ENCODE results near the gene LRMDA.

DNA sequence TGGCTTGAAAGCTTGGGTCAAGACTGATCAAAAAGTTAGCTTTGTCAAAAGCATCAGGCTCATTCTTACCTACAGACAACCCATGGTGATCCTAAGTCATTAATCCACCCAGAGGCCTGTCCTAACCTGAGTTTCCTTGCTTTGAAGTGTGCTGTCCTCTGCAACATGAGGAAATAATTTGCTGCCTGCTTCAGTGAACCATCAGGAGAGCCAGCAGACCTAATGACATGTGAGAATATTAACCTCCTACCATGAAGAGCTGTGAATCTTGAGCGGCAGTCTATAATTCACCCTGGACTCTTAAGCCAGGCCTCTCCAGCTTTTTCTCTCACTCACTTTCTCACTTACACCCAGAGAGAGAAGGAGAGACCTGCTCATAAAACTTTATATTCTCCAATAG lies 590.0 kb downstream of the LRMDA start:
- TF ChIP-seq YY1 (IDR thresholded peaks at IDR 0.05; ENCODE audit: low read depth) (no peak), EP300 (IDR thresholded peaks at IDR 0.05; ENCODE audit: borderline replicate concordance) (no peak), TAF1 (IDR thresholded peaks at IDR 0.05; ENCODE audit: low read depth) (no peak), CEBPB (IDR thresholded peaks at IDR 0.05) (no peak), TCF12 (IDR thresholded peaks at IDR 0.05; ENCODE audit: low read depth) (no peak), RAD21 (IDR thresholded peaks at IDR 0.05; ENCODE audit: low read depth) (no peak)
- TF ChIP-seq, protein P1, sequence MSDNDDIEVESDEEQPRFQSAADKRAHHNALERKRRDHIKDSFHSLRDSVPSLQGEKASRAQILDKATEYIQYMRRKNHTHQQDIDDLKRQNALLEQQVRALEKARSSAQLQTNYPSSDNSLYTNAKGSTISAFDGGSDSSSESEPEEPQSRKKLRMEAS (IDR thresholded peaks at IDR 0.05) = no peak
- TF ChIP-seq, protein P2, sequence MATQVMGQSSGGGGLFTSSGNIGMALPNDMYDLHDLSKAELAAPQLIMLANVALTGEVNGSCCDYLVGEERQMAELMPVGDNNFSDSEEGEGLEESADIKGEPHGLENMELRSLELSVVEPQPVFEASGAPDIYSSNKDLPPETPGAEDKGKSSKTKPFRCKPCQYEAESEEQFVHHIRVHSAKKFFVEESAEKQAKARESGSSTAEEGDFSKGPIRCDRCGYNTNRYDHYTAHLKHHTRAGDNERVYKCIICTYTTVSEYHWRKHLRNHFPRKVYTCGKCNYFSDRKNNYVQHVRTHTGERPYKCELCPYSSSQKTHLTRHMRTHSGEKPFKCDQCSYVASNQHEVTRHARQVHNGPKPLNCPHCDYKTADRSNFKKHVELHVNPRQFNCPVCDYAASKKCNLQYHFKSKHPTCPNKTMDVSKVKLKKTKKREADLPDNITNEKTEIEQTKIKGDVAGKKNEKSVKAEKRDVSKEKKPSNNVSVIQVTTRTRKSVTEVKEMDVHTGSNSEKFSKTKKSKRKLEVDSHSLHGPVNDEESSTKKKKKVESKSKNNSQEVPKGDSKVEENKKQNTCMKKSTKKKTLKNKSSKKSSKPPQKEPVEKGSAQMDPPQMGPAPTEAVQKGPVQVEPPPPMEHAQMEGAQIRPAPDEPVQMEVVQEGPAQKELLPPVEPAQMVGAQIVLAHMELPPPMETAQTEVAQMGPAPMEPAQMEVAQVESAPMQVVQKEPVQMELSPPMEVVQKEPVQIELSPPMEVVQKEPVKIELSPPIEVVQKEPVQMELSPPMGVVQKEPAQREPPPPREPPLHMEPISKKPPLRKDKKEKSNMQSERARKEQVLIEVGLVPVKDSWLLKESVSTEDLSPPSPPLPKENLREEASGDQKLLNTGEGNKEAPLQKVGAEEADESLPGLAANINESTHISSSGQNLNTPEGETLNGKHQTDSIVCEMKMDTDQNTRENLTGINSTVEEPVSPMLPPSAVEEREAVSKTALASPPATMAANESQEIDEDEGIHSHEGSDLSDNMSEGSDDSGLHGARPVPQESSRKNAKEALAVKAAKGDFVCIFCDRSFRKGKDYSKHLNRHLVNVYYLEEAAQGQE (IDR thresholded peaks at IDR 0.05; ENCODE audit: low read depth) = no peak
- TF ChIP-seq, protein P3, sequence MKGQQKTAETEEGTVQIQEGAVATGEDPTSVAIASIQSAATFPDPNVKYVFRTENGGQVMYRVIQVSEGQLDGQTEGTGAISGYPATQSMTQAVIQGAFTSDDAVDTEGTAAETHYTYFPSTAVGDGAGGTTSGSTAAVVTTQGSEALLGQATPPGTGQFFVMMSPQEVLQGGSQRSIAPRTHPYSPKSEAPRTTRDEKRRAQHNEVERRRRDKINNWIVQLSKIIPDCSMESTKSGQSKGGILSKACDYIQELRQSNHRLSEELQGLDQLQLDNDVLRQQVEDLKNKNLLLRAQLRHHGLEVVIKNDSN (IDR thresholded peaks at IDR 0.05) = no peak

Data from Ishikawa (cell line).